Activated CD4-positive, alpha-beta T cell treated with anti-CD3 and anti-CD28 coated beads, Interleukin-2, amount 10 ng/mL, durations not matched to agents 7 days and 5 days (primary cell): Measurements from ENCODE around the gene AGTRAP. TPM values are rescaled to one million over a fixed set of nuclear protein-coding genes. Genes with fewer than 3 reads are reported as not detected.

Source experiments
- CTCF ChIA-PET: fragments of 350-600 bp; sonication (Branson Sonifier 250); formaldehyde crosslinking; loops from one replicate; lab custom pipeline; 2021; ENCODE audit warnings: antibody characterized with exemption; lab: Charles Lee
- POLR2A ChIA-PET: fragments of 350-600 bp; sonication (Branson Sonifier 250); formaldehyde crosslinking; loops from one replicate; lab custom pipeline; 2021; ENCODE audit warnings: antibody characterized with exemption; lab: Charles Lee
- DNase-seq: peaks from one replicate; pipeline ENCODE4 v3.0.0-alpha.2; 2020
- H3K27ac Mint-ChIP-seq: one replicate; pipeline ENCODE4 v1.8.0; 2021; ENCODE audit warnings: mild to moderate bottlenecking, moderate library complexity, mixed read lengths
- H3K27me3 Mint-ChIP-seq: one replicate; pipeline ENCODE4 v1.8.0; 2021; ENCODE audit warnings: mixed read lengths
- H3K36me3 Mint-ChIP-seq: one replicate; pipeline ENCODE4 v1.8.0; 2021; ENCODE audit warnings: low read depth, mixed read lengths
- H3K4me1 Mint-ChIP-seq: one replicate; pipeline ENCODE4 v1.8.0; 2021; ENCODE audit warnings: mixed read lengths
- H3K4me3 Mint-ChIP-seq: one replicate; pipeline ENCODE4 v1.8.0; 2021; ENCODE audit warnings: mild to moderate bottlenecking, moderate library complexity, mixed read lengths
- H3K9me3 Mint-ChIP-seq: one replicate; pipeline ENCODE4 v1.8.0; 2021; ENCODE audit warnings: mixed read lengths
- total RNA-seq, 2 experiments: library from RNA; stranded (reverse); gene quantifications; one replicate each; pipeline ENCODE4 v1.2.3, GENCODE V29; 2021

Gene AGTRAP
- total RNA-seq, 2 experiments from 2014 or later, result 41.3 to 42.7 TPM

- peaks cover 4% of the 10 kb centered on the region for H3K27me3 Mint-ChIP-seq
- ChIA-PET POLR2A (interaction anchor here (0.6 kb wide), 1 partner anchor 167 kb away, joined by 3 read pairs; no protein-coding TSS in a partner anchor), CTCF (no interaction called here)
- peaks cover 78% of the 10 kb centered on the region for H3K4me1 Mint-ChIP-seq
- DNase-seq, result no peak
- H3K36me3 Mint-ChIP-seq, result peaks cover 24% of the 10 kb centered on the region
- H3K27ac Mint-ChIP-seq, result peak overlapping the region; percentile 31
- H3K9me3 Mint-ChIP-seq, result no peaks in the 10 kb centered on the region
- H3K4me3 Mint-ChIP-seq, result no peak overlapping the region
Observed at GRCh38 chr1:11741919-11742558, 6.1 kb downstream of the AGTRAP start.

- Mint-ChIP-seq H3K4me3 (no peak overlapping the region), H3K27me3 (peaks cover 4% of the 10 kb centered on the region), H3K27ac (no peak overlapping the region), H3K36me3 (peaks cover 31% of the 10 kb centered on the region), H3K9me3 (no peaks in the 10 kb centered on the region), H3K4me1 (peaks cover 65% of the 10 kb centered on the region)
- CTCF ChIA-PET, result interaction anchor here (1.7 kb wide), 1 partner anchor 94 kb away, joined by 4 read pairs; no protein-coding TSS in a partner anchor
- DNase-seq, result no peak
- POLR2A ChIA-PET, result no interaction called here
Observed at GRCh38 chr1:11744287-11744686, 8.4 kb downstream of the AGTRAP start.

DNA sequence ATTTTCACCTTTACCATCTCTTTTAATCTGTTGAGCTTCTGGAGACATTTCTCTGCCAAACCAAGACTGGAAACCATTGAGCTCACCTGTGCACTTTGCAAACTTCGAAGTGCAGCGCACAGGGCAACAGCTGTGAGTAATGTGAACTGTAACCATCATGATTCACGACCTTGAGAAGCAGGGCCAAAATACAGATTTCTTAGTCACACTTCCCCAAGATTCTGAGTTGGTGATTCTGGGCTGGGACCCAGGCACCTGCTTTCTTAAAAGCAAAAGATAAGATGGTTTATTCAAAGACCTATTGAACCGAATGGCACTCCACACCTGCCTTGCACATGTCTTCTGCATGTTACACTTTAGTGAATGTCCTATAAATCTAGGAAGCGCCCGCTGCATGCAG lies 10.2 kb downstream of the AGTRAP start:
- Mint-ChIP-seq H3K27me3 (peaks cover 4% of the 10 kb centered on the region), H3K4me3 (no peak overlapping the region), H3K27ac (no peak overlapping the region), H3K4me1 (peaks cover 47% of the 10 kb centered on the region), H3K9me3 (no peaks in the 10 kb centered on the region), H3K36me3 (peaks cover 27% of the 10 kb centered on the region)
- DNase-seq, result no peak
- CTCF ChIA-PET, result interaction anchor here (1.2 kb wide), 1 partner anchor 96 kb away, joined by 4 read pairs; no protein-coding TSS in a partner anchor
- POLR2A ChIA-PET, result no interaction called here

GRCh38 chr1:11746795-11747487 lies 11.0 kb downstream of the AGTRAP start:
- Mint-ChIP-seq H3K36me3 (peaks cover 26% of the 10 kb centered on the region), H3K4me3 (no peak overlapping the region), H3K4me1 (peaks cover 39% of the 10 kb centered on the region), H3K27me3 (peaks cover 4% of the 10 kb centered on the region), H3K27ac (no peak overlapping the region), H3K9me3 (no peaks in the 10 kb centered on the region)
- POLR2A ChIA-PET, result no interaction called here
- CTCF ChIA-PET, result no interaction called here
- DNase-seq, result no peak

- POLR2A ChIA-PET, result no interaction called here
- Mint-ChIP-seq H3K4me1 (peaks cover 31% of the 10 kb centered on the region), H3K36me3 (peaks cover 17% of the 10 kb centered on the region), H3K4me3 (peak overlapping the region; percentile 45), H3K27ac (peak overlapping the region; percentile 95), H3K9me3 (no peaks in the 10 kb centered on the region), H3K27me3 (no peaks in the 10 kb centered on the region)
- CTCF ChIA-PET, result interaction anchor here (0.6 to 1.8 kb wide), 2 partner anchors 100 to 473 kb away, joined by 3 to 5 read pairs; no protein-coding TSS in a partner anchor
- no peak for DNase-seq
Observed at GRCh38 chr1:11748294-11749202, 12.6 kb downstream of the AGTRAP start.

- H3K4me3 Mint-ChIP-seq, result peak overlapping the region; percentile 45
- H3K4me1 Mint-ChIP-seq, result peaks cover 31% of the 10 kb centered on the region
- DNase-seq, result peak; percentile 86
- ChIA-PET POLR2A (no interaction called here), CTCF (interaction anchor here (0.5 to 1.8 kb wide), 3 partner anchors 85 to 604 kb away, joined by 4 to 5 read pairs (median 4); partner anchors contain the start of gene FBXO6)
- H3K9me3 Mint-ChIP-seq, result no peaks in the 10 kb centered on the region
- peak overlapping the region; percentile 95 for H3K27ac Mint-ChIP-seq
- H3K27me3 Mint-ChIP-seq, result no peaks in the 10 kb centered on the region
- H3K36me3 Mint-ChIP-seq, result peaks cover 17% of the 10 kb centered on the region
Observed at GRCh38 chr1:11749203-11749689, 13.3 kb downstream of the AGTRAP start.

GRCh38 chr1:11749996-11750395 lies 14.1 kb downstream of the AGTRAP start:
- no peak overlapping the region for H3K27ac Mint-ChIP-seq
- H3K27me3 Mint-ChIP-seq, result no peaks in the 10 kb centered on the region
- H3K9me3 Mint-ChIP-seq, result no peaks in the 10 kb centered on the region
- peaks cover 17% of the 10 kb centered on the region for H3K36me3 Mint-ChIP-seq
- no peak for DNase-seq
- peaks cover 28% of the 10 kb centered on the region for H3K4me1 Mint-ChIP-seq
- no peak overlapping the region for H3K4me3 Mint-ChIP-seq
- CTCF ChIA-PET, result interaction anchor here (1.4 to 1.8 kb wide), 2 partner anchors 86 to 101 kb away, joined by 4 to 5 read pairs; partner anchors contain the start of gene FBXO6
- POLR2A ChIA-PET, result no interaction called here

DNA sequence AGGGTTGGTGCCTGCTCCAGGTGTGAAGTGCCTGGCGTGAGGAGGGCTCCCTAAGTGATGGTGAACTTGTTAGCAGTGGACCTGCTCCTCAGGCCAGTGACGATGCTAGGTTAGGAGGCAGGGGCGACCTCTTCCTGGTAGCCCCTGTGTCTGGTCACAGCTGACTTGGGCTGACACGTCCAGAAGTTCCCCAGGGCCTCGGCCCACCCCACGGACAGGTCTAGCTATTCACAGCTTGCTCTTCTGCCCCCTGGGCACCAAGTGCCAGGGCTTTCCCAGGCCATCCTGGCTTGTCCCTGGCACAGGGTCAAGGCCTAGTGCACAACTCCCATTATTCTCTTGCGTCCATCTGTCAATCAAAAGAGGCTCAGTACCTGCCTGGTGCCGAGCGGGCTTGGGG lies 15.2 kb downstream of the AGTRAP start:
- H3K9me3 Mint-ChIP-seq, result no peaks in the 10 kb centered on the region
- H3K27me3 Mint-ChIP-seq, result peaks cover 3% of the 10 kb centered on the region
- DNase-seq, result no peak
- peaks cover 19% of the 10 kb centered on the region for H3K4me1 Mint-ChIP-seq
- ChIA-PET CTCF (no interaction called here), POLR2A (no interaction called here)
- H3K4me3 Mint-ChIP-seq, result no peak overlapping the region
- peaks cover 17% of the 10 kb centered on the region for H3K36me3 Mint-ChIP-seq
- H3K27ac Mint-ChIP-seq, result no peak overlapping the region

- no peak for DNase-seq
- Mint-ChIP-seq H3K9me3 (no peaks in the 10 kb centered on the region), H3K27me3 (peaks cover 10% of the 10 kb centered on the region), H3K4me1 (peaks cover 15% of the 10 kb centered on the region), H3K36me3 (peaks cover 13% of the 10 kb centered on the region), H3K4me3 (no peak overlapping the region), H3K27ac (no peak overlapping the region)
- ChIA-PET CTCF (no interaction called here), POLR2A (interaction anchor here (0.6 kb wide), 1 partner anchor 96 kb away, joined by 3 read pairs; no protein-coding TSS in a partner anchor)
Observed at GRCh38 chr1:11752359-11753088, 16.6 kb downstream of the AGTRAP start.

GRCh38 chr1:11753555-11754208 lies 17.7 kb downstream of the AGTRAP start:
- POLR2A ChIA-PET, result no interaction called here
- H3K27ac Mint-ChIP-seq, result no peak overlapping the region
- H3K27me3 Mint-ChIP-seq, result peaks cover 12% of the 10 kb centered on the region

DNA sequence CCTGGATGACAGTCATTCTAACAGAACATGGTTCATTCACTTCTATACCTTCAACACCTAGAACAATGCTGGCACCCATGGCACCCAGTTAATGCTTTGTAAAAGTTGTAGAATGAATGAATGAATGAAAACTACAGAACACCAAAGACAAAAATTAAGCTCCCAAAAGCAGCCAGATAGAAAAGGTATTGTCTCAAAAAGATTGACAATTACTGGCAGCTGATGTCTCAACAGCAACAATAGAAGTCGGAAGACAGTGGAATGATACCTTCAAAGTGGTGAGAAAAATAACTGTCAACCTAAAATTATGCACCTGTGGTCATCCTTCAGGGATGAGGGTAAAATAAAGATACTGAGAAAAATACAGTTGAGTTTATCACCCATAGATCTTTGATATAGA lies 21.1 kb downstream of the AGTRAP start:
- ChIA-PET CTCF (interaction anchor here (0.5 kb wide), 1 partner anchor 36 kb away, joined by 3 read pairs; no protein-coding TSS in a partner anchor), POLR2A (no interaction called here)
- DNase-seq, result no peak
- H3K9me3 Mint-ChIP-seq, result no peaks in the 10 kb centered on the region
- peaks cover 11% of the 10 kb centered on the region for H3K4me1 Mint-ChIP-seq
- peaks cover 24% of the 10 kb centered on the region for H3K27me3 Mint-ChIP-seq
- no peak overlapping the region for H3K27ac Mint-ChIP-seq
- no peak overlapping the region for H3K4me3 Mint-ChIP-seq
- no peaks in the 10 kb centered on the region for H3K36me3 Mint-ChIP-seq

More at GRCh38 chr1:11753555-11754208, 17.7 kb downstream of the AGTRAP start:
- DNase-seq, result no peak
- Mint-ChIP-seq H3K36me3 (peaks cover 8% of the 10 kb centered on the region), H3K9me3 (no peaks in the 10 kb centered on the region), H3K4me1 (peaks cover 11% of the 10 kb centered on the region), H3K4me3 (no peak overlapping the region)
- CTCF ChIA-PET, result interaction anchor here (0.6 kb wide), 1 partner anchor 423 kb away, joined by 4 read pairs; no protein-coding TSS in a partner anchor
